ENCODE measurements around the gene MTMR12. TPM values are rescaled to one million over a fixed set of nuclear protein-coding genes. Genes with fewer than 3 reads are reported as not detected.

The MTMR12 gene
- total and polyA plus RNA-seq, 2 donors (not counting 1 experiment from before 2014, with no cell fraction given) = 9.6 to 29.2 TPM

DNA sequence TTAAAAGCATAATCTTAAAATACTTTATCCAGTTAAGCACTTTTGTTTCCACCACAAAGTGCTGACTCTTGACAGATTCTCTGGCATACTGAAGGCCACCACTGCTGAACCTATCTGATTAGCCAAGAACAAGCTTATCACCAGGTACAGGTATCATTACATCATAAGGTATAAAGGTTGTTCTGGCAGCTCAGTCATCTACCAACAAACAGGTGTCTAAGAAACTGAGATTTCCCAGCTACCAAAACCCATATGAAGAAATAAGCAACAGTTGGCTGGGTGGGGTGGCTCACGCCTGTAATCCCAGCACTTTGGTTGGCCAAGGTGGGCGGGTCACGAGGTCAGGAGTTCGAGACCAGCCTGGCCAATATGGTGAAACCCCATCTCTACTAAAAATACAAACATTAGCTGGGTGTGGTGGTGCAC lies 5.0 kb downstream of the MTMR12 start:
- intact Hi-C loops (cut with micrococcal nuclease) = no loop called here
- Histone ChIP-seq H4K20me1 (ENCODE audit: control insufficient read depth, insufficient read depth, low read length, poor library complexity, severe bottlenecking) (peaks cover 39% of the 10 kb centered on the region), H3K9me3 (ENCODE audit: control extremely low read depth in 1 of 3, control insufficient read depth in 2 of 3, insufficient read depth in 1 of 3, low read length in 2 of 3) (no peaks in the 10 kb centered on the region), H3K79me2 (ENCODE audit: control insufficient read depth, insufficient read depth, low read length) (peaks cover 96% of the 10 kb centered on the region), H3K4me1 (ENCODE audit: control insufficient read depth in 2 of 2, insufficient read depth in 2 of 2, low read length in 2 of 2) (peaks cover 37 to 45% of the 10 kb centered on the region in 2 donors), H3K4me3 (ENCODE audit: control extremely low read depth in 1 of 5, extremely low read depth in 1 of 5, insufficient read depth in 1 of 5, low read depth in 2 of 5, low read length in 4 of 5) (no peak overlapping the region), H3K9ac (ENCODE audit: low read length) (no peak overlapping the region), H3K36me3 (replicated peaks in 1 of 2; ENCODE audit: control extremely low read depth in 1 of 2, control insufficient read depth in 1 of 2, extremely low read depth in 1 of 2, insufficient read depth in 2 of 2, low read length in 1 of 2) (peaks cover 0 to 1% of the 10 kb centered on the region in 2 experiments), H2AFZ (ENCODE audit: insufficient read depth, low read depth, low read length, poor library complexity, severe bottlenecking) (no peak overlapping the region), H3K27me3 (replicated peaks in 1 of 4; ENCODE audit: control extremely low read depth in 1 of 4, control insufficient read depth in 3 of 4, insufficient read depth in 4 of 4, low read length in 3 of 4) (no peaks in the 10 kb centered on the region), H3K27ac (ENCODE audit: low read length in 2 of 2) (no peak overlapping the region), H3K4me2 (replicated peaks; ENCODE audit: low read depth, low read length, poor library complexity, severe bottlenecking) (no peak overlapping the region)
- DNase-seq (no peak), ATAC-seq (ENCODE audit: low read depth) (no peak)
- peaks cover 67% of the 10 kb centered on the region for H3K4me1 Mint-ChIP-seq
- no peaks in the 10 kb centered on the region for H3K9me3 Mint-ChIP-seq (ENCODE audit: insufficient read depth)
- POLR2A ChIA-PET = interaction anchor here (1.0 kb wide), 1 partner anchor 137 kb away, joined by 4 read pairs; no protein-coding TSS in a partner anchor
- WGBS (ENCODE audit: insufficient coverage) = 100% methylated on average over 2 of the region's 4 CpGs
- CTCF ChIA-PET = interaction anchor here (1.2 to 1.8 kb wide), 2 partner anchors 21 to 76 kb away, joined by 3 to 11 read pairs; no protein-coding TSS in a partner anchor
- H3K4me3 Mint-ChIP-seq = no peak overlapping the region
- H3K27ac Mint-ChIP-seq = no peak overlapping the region
- TF ChIP-seq, protein P1, sequence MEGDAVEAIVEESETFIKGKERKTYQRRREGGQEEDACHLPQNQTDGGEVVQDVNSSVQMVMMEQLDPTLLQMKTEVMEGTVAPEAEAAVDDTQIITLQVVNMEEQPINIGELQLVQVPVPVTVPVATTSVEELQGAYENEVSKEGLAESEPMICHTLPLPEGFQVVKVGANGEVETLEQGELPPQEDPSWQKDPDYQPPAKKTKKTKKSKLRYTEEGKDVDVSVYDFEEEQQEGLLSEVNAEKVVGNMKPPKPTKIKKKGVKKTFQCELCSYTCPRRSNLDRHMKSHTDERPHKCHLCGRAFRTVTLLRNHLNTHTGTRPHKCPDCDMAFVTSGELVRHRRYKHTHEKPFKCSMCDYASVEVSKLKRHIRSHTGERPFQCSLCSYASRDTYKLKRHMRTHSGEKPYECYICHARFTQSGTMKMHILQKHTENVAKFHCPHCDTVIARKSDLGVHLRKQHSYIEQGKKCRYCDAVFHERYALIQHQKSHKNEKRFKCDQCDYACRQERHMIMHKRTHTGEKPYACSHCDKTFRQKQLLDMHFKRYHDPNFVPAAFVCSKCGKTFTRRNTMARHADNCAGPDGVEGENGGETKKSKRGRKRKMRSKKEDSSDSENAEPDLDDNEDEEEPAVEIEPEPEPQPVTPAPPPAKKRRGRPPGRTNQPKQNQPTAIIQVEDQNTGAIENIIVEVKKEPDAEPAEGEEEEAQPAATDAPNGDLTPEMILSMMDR (IDR thresholded peaks at IDR 0.05) = no peak
- TF ChIP-seq EZH2 (IDR thresholded peaks at IDR 0.05; ENCODE audit: borderline replicate concordance, insufficient read depth, low read depth, low read length, poor library complexity, severe bottlenecking) = no peak
- H3K27me3 Mint-ChIP-seq = no peaks in the 10 kb centered on the region

DNA sequence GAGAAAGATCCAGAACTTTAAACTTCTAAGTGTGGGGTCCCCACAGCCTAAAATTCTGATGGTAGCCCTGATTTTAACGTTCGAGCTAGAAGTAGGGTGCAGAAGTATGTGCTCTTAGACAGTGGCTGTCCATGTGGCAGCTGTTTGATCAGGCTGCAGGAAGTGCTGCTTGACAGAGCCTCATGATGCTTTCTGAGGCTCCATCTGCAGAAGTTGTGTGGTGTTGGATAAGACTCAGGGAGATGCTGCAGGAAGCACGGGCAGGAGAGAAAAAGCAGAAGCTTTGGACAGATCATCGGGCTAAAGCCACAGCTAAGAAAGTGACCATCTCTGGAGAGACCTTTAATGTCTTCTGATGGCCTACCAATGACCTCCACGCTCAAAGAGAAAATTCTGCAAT lies 8.1 kb downstream of the MTMR12 start:
- TF ChIP-seq EZH2 (IDR thresholded peaks at IDR 0.05; ENCODE audit: borderline replicate concordance, insufficient read depth, low read depth, low read length, poor library complexity, severe bottlenecking) = no peak
- TF ChIP-seq, protein P1 (IDR thresholded peaks at IDR 0.05) = no peak
- no peak for DNase-seq
- 25% methylated on average over 5 of the region's 5 CpGs for WGBS (ENCODE audit: insufficient coverage)
- H3K4me1 ChIP-seq (ENCODE audit: control insufficient read depth in 2 of 2, insufficient read depth in 2 of 2, low read length in 2 of 2) = peaks cover 18 to 29% of the 10 kb centered on the region in 2 donors
- H3K4me3 ChIP-seq (ENCODE audit: control extremely low read depth in 1 of 5, extremely low read depth in 1 of 5, insufficient read depth in 1 of 5, low read depth in 2 of 5, low read length in 4 of 5) = no peak overlapping the region
- H3K27me3 Mint-ChIP-seq = no peaks in the 10 kb centered on the region
- ChIA-PET CTCF (interaction anchor here (1.7 kb wide), 1 partner anchor 72 kb away, joined by 4 read pairs; no protein-coding TSS in a partner anchor), POLR2A (no interaction called here)
- no peaks in the 10 kb centered on the region for H3K9me3 Mint-ChIP-seq (ENCODE audit: insufficient read depth)
- intact Hi-C loops (cut with micrococcal nuclease) = no loop called here
- H3K27me3 ChIP-seq (replicated peaks in 1 of 4; ENCODE audit: control extremely low read depth in 1 of 4, control insufficient read depth in 3 of 4, insufficient read depth in 4 of 4, low read length in 3 of 4) = no peaks in the 10 kb centered on the region
- H3K36me3 ChIP-seq (replicated peaks in 1 of 2; ENCODE audit: control extremely low read depth in 1 of 2, control insufficient read depth in 1 of 2, extremely low read depth in 1 of 2, insufficient read depth in 2 of 2, low read length in 1 of 2) = peaks cover 1 to 9% of the 10 kb centered on the region in 2 experiments
- ATAC-seq (ENCODE audit: low read depth) = no peak
- H3K27ac ChIP-seq (ENCODE audit: low read length in 2 of 2) = no peak overlapping the region
- H3K9ac ChIP-seq (ENCODE audit: low read length) = no peak overlapping the region
- peaks cover 100% of the 10 kb centered on the region for H3K79me2 ChIP-seq (ENCODE audit: control insufficient read depth, insufficient read depth, low read length)
- H4K20me1 ChIP-seq (ENCODE audit: control insufficient read depth, insufficient read depth, low read length, poor library complexity, severe bottlenecking) = peaks cover 57% of the 10 kb centered on the region
- peaks cover 64% of the 10 kb centered on the region for H3K4me1 Mint-ChIP-seq
- H2AFZ ChIP-seq (ENCODE audit: insufficient read depth, low read depth, low read length, poor library complexity, severe bottlenecking) = no peak overlapping the region
- no peaks in the 10 kb centered on the region for H3K9me3 ChIP-seq (ENCODE audit: control extremely low read depth in 1 of 3, control insufficient read depth in 2 of 3, insufficient read depth in 1 of 3, low read length in 2 of 3)
- no peak overlapping the region for H3K4me3 Mint-ChIP-seq
- peak overlapping the region; percentile 1 for H3K4me2 ChIP-seq (replicated peaks; ENCODE audit: low read depth, low read length, poor library complexity, severe bottlenecking)
- H3K27ac Mint-ChIP-seq = no peak overlapping the region
